ENCODE results near the gene PHLDB1. TPM values are rescaled to one million over a fixed set of nuclear protein-coding genes. Genes with fewer than 3 reads are reported as not detected.

Gene PHLDB1
- total RNA-seq, 1 experiment from 2014 or later = 48.7 TPM

- Histone ChIP-seq H3K9me3 (ENCODE audit: low read depth, low read length, poor library complexity, severe bottlenecking) (no peaks in the 10 kb centered on the region), H3K27ac (ENCODE audit: low read depth, low read length, poor library complexity, severe bottlenecking) (no peak overlapping the region), H3K36me3 (ENCODE audit: insufficient read depth, low read length, poor library complexity, severe bottlenecking) (no peaks in the 10 kb centered on the region), H3K27me3 (replicated peaks; ENCODE audit: insufficient read depth, low read depth, low read length, poor library complexity) (peaks cover 4% of the 10 kb centered on the region), H3K4me1 (ENCODE audit: insufficient read depth, low read length, poor library complexity, severe bottlenecking) (no peaks in the 10 kb centered on the region), H3K4me3 (ENCODE audit: low read depth, low read length, poor library complexity, severe bottlenecking) (no peak overlapping the region)
- CTCF ChIA-PET = no interaction called here
- BruUV-seq (replicated peaks) = no TSS peak
- POLR2A ChIA-PET (ENCODE audit: low non-redundant PET) = no interaction called here
- TF ChIP-seq CTCF (conservative IDR thresholded peaks at IDR 0.05; ENCODE audit: low read depth, low read length) (peak; percentile 43; the same call in 1 of the 2 replicates), EZH2 (IDR thresholded peaks at IDR 0.05; ENCODE audit: borderline replicate concordance, low read depth, low read length, poor library complexity, severe bottlenecking) (no peak)
- intact Hi-C loops (cut with micrococcal nuclease; ENCODE audit: unreplicated experiment) = no loop called here
- peak; percentile 42 for DNase-seq (ENCODE audit: low spot score)
Measured at GRCh38 chr11:118672846-118673245, 65.4 kb downstream of the PHLDB1 start.

GRCh38 chr11:118673361-118674081, 66.1 kb downstream of the PHLDB1 start:
- BruUV-seq (replicated peaks) = no TSS peak
- ChIA-PET CTCF (no interaction called here), POLR2A (ENCODE audit: low non-redundant PET) (no interaction called here)
- H3K27me3 ChIP-seq (replicated peaks; ENCODE audit: insufficient read depth, low read depth, low read length, poor library complexity) = peaks cover 4% of the 10 kb centered on the region
- no peaks in the 10 kb centered on the region for H3K4me1 ChIP-seq (ENCODE audit: insufficient read depth, low read length, poor library complexity, severe bottlenecking)
- TF ChIP-seq CTCF (conservative IDR thresholded peaks at IDR 0.05; ENCODE audit: low read depth, low read length) (no peak), EZH2 (IDR thresholded peaks at IDR 0.05; ENCODE audit: borderline replicate concordance, low read depth, low read length, poor library complexity, severe bottlenecking) (no peak)
- H3K36me3 ChIP-seq (ENCODE audit: insufficient read depth, low read length, poor library complexity, severe bottlenecking) = no peaks in the 10 kb centered on the region
- no peak for DNase-seq (ENCODE audit: low spot score)
- H3K27ac ChIP-seq (ENCODE audit: low read depth, low read length, poor library complexity, severe bottlenecking) = no peak overlapping the region
- no peaks in the 10 kb centered on the region for H3K9me3 ChIP-seq (ENCODE audit: low read depth, low read length, poor library complexity, severe bottlenecking)
- H3K4me3 ChIP-seq (ENCODE audit: low read depth, low read length, poor library complexity, severe bottlenecking) = no peak overlapping the region
- intact Hi-C loops (cut with micrococcal nuclease; ENCODE audit: unreplicated experiment) = no loop called here

- CTCF ChIA-PET = no interaction called here
- Histone ChIP-seq H3K36me3 (ENCODE audit: insufficient read depth, low read length, poor library complexity, severe bottlenecking) (no peaks in the 10 kb centered on the region), H3K4me1 (ENCODE audit: insufficient read depth, low read length, poor library complexity, severe bottlenecking) (no peaks in the 10 kb centered on the region), H3K27me3 (replicated peaks; ENCODE audit: insufficient read depth, low read depth, low read length, poor library complexity) (peaks cover 4% of the 10 kb centered on the region), H3K27ac (ENCODE audit: low read depth, low read length, poor library complexity, severe bottlenecking) (no peak overlapping the region), H3K9me3 (ENCODE audit: low read depth, low read length, poor library complexity, severe bottlenecking) (no peaks in the 10 kb centered on the region), H3K4me3 (ENCODE audit: low read depth, low read length, poor library complexity, severe bottlenecking) (no peak overlapping the region)
- TF ChIP-seq CTCF (conservative IDR thresholded peaks at IDR 0.05; ENCODE audit: low read depth, low read length) (no peak), EZH2 (IDR thresholded peaks at IDR 0.05; ENCODE audit: borderline replicate concordance, low read depth, low read length, poor library complexity, severe bottlenecking) (no peak)
- intact Hi-C loops (cut with micrococcal nuclease; ENCODE audit: unreplicated experiment) = no loop called here
- no peak for DNase-seq (ENCODE audit: low spot score)
- BruUV-seq (replicated peaks) = no TSS peak
- POLR2A ChIA-PET (ENCODE audit: low non-redundant PET) = no interaction called here
Measured at GRCh38 chr11:118674082-118674435, 66.6 kb downstream of the PHLDB1 start.

Data from A673 (cell line).